ENCODE data around the gene ITGAX.

DNA sequence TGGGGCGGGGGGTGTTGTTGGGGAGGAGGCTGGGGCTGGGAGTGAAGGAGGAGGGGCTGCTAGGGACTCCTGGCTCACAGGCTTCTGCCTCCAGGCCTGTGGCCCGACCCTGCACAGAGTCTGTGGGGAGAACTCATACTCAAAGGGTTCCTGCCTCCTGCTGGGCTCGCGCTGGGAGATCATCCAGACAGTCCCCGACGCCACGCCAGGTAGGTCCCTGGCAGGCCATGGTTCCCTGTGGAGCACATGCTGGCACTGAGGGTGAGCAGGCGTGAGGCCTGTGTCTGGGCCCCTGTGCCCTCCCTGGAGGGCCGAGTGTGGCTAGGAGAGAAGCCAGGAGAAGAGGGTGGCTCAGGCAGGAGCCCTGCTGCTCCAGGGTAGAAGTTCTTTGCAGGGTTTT lies 42.7 kb downstream of the ITGAX start:
- TF ChIP-seq, protein P1, sequence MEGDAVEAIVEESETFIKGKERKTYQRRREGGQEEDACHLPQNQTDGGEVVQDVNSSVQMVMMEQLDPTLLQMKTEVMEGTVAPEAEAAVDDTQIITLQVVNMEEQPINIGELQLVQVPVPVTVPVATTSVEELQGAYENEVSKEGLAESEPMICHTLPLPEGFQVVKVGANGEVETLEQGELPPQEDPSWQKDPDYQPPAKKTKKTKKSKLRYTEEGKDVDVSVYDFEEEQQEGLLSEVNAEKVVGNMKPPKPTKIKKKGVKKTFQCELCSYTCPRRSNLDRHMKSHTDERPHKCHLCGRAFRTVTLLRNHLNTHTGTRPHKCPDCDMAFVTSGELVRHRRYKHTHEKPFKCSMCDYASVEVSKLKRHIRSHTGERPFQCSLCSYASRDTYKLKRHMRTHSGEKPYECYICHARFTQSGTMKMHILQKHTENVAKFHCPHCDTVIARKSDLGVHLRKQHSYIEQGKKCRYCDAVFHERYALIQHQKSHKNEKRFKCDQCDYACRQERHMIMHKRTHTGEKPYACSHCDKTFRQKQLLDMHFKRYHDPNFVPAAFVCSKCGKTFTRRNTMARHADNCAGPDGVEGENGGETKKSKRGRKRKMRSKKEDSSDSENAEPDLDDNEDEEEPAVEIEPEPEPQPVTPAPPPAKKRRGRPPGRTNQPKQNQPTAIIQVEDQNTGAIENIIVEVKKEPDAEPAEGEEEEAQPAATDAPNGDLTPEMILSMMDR (conservative IDR thresholded peaks at IDR 0.05; ENCODE audit: low read depth in 2 of 2): no peak
- TF ChIP-seq POLR2AphosphoS5 (IDR thresholded peaks at IDR 0.05; ENCODE audit: low read depth): no peak
- TF ChIP-seq, protein P2, sequence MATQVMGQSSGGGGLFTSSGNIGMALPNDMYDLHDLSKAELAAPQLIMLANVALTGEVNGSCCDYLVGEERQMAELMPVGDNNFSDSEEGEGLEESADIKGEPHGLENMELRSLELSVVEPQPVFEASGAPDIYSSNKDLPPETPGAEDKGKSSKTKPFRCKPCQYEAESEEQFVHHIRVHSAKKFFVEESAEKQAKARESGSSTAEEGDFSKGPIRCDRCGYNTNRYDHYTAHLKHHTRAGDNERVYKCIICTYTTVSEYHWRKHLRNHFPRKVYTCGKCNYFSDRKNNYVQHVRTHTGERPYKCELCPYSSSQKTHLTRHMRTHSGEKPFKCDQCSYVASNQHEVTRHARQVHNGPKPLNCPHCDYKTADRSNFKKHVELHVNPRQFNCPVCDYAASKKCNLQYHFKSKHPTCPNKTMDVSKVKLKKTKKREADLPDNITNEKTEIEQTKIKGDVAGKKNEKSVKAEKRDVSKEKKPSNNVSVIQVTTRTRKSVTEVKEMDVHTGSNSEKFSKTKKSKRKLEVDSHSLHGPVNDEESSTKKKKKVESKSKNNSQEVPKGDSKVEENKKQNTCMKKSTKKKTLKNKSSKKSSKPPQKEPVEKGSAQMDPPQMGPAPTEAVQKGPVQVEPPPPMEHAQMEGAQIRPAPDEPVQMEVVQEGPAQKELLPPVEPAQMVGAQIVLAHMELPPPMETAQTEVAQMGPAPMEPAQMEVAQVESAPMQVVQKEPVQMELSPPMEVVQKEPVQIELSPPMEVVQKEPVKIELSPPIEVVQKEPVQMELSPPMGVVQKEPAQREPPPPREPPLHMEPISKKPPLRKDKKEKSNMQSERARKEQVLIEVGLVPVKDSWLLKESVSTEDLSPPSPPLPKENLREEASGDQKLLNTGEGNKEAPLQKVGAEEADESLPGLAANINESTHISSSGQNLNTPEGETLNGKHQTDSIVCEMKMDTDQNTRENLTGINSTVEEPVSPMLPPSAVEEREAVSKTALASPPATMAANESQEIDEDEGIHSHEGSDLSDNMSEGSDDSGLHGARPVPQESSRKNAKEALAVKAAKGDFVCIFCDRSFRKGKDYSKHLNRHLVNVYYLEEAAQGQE (IDR thresholded peaks at IDR 0.05; ENCODE audit: unreplicated experiment): no peak
- TF ChIP-seq EZH2phosphoT487 (IDR thresholded peaks at IDR 0.05; ENCODE audit: unreplicated experiment): no peak
- TF ChIP-seq, protein P3, sequence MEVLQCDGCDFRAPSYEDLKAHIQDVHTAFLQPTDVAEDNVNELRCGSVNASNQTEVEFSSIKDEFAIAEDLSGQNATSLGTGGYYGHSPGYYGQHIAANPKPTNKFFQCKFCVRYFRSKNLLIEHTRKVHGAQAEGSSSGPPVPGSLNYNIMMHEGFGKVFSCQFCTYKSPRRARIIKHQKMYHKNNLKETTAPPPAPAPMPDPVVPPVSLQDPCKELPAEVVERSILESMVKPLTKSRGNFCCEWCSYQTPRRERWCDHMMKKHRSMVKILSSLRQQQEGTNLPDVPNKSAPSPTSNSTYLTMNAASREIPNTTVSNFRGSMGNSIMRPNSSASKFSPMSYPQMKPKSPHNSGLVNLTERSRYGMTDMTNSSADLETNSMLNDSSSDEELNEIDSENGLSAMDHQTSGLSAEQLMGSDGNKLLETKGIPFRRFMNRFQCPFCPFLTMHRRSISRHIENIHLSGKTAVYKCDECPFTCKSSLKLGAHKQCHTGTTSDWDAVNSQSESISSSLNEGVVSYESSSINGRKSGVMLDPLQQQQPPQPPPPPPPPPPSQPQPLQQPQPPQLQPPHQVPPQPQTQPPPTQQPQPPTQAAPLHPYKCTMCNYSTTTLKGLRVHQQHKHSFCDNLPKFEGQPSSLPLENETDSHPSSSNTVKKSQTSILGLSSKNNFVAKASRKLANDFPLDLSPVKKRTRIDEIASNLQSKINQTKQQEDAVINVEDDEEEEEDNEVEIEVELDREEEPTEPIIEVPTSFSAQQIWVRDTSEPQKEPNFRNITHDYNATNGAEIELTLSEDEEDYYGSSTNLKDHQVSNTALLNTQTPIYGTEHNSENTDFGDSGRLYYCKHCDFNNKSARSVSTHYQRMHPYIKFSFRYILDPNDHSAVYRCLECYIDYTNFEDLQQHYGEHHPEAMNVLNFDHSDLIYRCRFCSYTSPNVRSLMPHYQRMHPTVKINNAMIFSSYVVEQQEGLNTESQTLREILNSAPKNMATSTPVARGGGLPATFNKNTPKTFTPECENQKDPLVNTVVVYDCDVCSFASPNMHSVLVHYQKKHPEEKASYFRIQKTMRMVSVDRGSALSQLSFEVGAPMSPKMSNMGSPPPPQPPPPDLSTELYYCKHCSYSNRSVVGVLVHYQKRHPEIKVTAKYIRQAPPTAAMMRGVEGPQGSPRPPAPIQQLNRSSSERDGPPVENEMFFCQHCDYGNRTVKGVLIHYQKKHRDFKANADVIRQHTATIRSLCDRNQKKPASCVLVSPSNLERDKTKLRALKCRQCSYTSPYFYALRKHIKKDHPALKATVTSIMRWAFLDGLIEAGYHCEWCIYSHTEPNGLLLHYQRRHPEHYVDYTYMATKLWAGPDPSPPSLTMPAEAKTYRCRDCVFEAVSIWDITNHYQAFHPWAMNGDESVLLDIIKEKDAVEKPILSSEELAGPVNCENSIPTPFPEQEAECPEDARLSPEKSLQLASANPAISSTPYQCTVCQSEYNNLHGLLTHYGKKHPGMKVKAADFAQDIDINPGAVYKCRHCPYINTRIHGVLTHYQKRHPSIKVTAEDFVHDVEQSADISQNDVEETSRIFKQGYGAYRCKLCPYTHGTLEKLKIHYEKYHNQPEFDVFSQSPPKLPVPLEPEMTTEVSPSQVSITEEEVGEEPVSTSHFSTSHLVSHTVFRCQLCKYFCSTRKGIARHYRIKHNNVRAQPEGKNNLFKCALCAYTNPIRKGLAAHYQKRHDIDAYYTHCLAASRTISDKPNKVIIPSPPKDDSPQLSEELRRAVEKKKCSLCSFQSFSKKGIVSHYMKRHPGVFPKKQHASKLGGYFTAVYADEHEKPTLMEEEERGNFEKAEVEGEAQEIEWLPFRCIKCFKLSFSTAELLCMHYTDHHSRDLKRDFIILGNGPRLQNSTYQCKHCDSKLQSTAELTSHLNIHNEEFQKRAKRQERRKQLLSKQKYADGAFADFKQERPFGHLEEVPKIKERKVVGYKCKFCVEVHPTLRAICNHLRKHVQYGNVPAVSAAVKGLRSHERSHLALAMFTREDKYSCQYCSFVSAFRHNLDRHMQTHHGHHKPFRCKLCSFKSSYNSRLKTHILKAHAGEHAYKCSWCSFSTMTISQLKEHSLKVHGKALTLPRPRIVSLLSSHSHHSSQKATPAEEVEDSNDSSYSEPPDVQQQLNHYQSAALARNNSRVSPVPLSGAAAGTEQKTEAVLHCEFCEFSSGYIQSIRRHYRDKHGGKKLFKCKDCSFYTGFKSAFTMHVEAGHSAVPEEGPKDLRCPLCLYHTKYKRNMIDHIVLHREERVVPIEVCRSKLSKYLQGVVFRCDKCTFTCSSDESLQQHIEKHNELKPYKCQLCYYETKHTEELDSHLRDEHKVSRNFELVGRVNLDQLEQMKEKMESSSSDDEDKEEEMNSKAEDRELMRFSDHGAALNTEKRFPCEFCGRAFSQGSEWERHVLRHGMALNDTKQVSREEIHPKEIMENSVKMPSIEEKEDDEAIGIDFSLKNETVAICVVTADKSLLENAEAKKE (CRISPR knock-in tag; IDR thresholded peaks at IDR 0.05): no peak
- no peak for TF ChIP-seq EZH2 (IDR thresholded peaks at IDR 0.05; ENCODE audit: low read depth, unreplicated experiment)
- TF ChIP-seq, protein P4, sequence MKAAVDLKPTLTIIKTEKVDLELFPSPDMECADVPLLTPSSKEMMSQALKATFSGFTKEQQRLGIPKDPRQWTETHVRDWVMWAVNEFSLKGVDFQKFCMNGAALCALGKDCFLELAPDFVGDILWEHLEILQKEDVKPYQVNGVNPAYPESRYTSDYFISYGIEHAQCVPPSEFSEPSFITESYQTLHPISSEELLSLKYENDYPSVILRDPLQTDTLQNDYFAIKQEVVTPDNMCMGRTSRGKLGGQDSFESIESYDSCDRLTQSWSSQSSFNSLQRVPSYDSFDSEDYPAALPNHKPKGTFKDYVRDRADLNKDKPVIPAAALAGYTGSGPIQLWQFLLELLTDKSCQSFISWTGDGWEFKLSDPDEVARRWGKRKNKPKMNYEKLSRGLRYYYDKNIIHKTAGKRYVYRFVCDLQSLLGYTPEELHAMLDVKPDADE (IDR thresholded peaks at IDR 0.05): no peak
- no peak for TF ChIP-seq NANOG (IDR thresholded peaks at IDR 0.05; ENCODE audit: borderline replicate concordance)
- TF ChIP-seq ZNF331 (CRISPR knock-in tag; IDR thresholded peaks at IDR 0.05; ENCODE audit: low read depth): no peak
- no peak for TF ChIP-seq STAT1 (IDR thresholded peaks at IDR 0.05; ENCODE audit: unreplicated experiment)

Measured in GM23338 (cell line).